Measurements from ENCODE around the gene PPM1H.
"Not testable (repeated sequence)": the region's sequence is repeated elsewhere in the genome, so short reads cannot be mapped to it uniquely, and the experiment has no call there.

PPM1H gene

GRCh38 chr12:62832558-62832957 is 102.4 kb downstream of the PPM1H start:
- no peak for DNase-seq

GRCh38 chr12:62832027-62832426 is 102.9 kb downstream of the PPM1H start:
- no peak for DNase-seq

- DNase-seq, result no peak
Observed at GRCh38 chr12:62827855-62828254, 107.1 kb downstream of the PPM1H start.

- DNase-seq, result no peak
Observed at GRCh38 chr12:62827042-62827441, 107.9 kb downstream of the PPM1H start.

- DNase-seq, result no peak
Observed at GRCh38 chr12:62817556-62818271, 117.2 kb downstream of the PPM1H start.

- DNase-seq, result no peak
Observed at GRCh38 chr12:62814243-62814642, 120.7 kb downstream of the PPM1H start.

- peak; percentile 68 for DNase-seq
Observed at GRCh38 chr12:62813031-62813829, 121.7 kb downstream of the PPM1H start.

GRCh38 chr12:62811481-62811880 is 123.5 kb downstream of the PPM1H start:
- DNase-seq, result not testable (repeated sequence)

GRCh38 chr12:62808166-62808879 is 126.6 kb downstream of the PPM1H start:
- DNase-seq, result no peak

GRCh38 chr12:62806893-62807292 is 128.1 kb downstream of the PPM1H start:
- no peak for DNase-seq

- DNase-seq, result no peak
Observed at GRCh38 chr12:62806244-62806836, 128.6 kb downstream of the PPM1H start.

- DNase-seq, result no peak
Observed at GRCh38 chr12:62805517-62805916, 129.4 kb downstream of the PPM1H start.

GRCh38 chr12:62803756-62804155 is 131.2 kb downstream of the PPM1H start:
- DNase-seq, result no peak

GRCh38 chr12:62802984-62803383 is 132.0 kb downstream of the PPM1H start:
- DNase-seq, result no peak

- no peak for DNase-seq
Observed at GRCh38 chr12:62802321-62802720, 132.6 kb downstream of the PPM1H start.

GRCh38 chr12:62801796-62802195 is 133.2 kb downstream of the PPM1H start:
- no peak for DNase-seq

- DNase-seq, result no peak
Observed at GRCh38 chr12:62800707-62801400, 134.1 kb downstream of the PPM1H start.

GRCh38 chr12:62799766-62800406 is 135.1 kb downstream of the PPM1H start:
- no peak for DNase-seq

GRCh38 chr12:62799126-62799736 is 135.7 kb downstream of the PPM1H start:
- peak; percentile 40 for DNase-seq

GRCh38 chr12:62794218-62794583 is 140.7 kb downstream of the PPM1H start:
- no peak for DNase-seq
